Measurements from ENCODE around the gene ATG3.

The ATG3 gene

DNA sequence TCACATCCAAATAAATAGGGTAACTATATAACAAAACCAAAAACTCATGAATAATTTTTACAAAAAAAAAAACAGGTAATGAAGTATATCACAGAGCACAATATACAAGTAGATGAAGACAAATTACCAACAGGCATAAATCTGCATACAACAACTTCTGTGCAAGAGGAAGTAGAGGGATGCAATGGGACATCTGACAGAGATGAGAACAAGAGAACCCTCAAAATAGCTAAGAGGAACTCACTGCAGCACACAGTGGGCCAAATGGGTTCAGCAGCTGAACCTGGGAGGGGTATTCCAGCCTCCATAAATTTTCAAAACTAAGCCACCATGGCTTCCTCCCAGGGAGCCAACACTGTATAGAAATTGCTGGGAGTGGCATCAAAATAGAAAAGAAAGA is 52.9 kb downstream of the ATG3 start:
- no peaks in the 10 kb centered on the region for H3K79me2 ChIP-seq (ENCODE audit: insufficient read depth, low read length)
- no peaks in the 10 kb centered on the region for H3K9me3 ChIP-seq (ENCODE audit: insufficient read depth, low read depth, low read length)
- H3K27me3 ChIP-seq (ENCODE audit: insufficient read depth, low read length, poor library complexity, severe bottlenecking), result no peaks in the 10 kb centered on the region
- no peaks in the 10 kb centered on the region for H3F3A ChIP-seq (ENCODE audit: low read depth)
- no peak overlapping the region for H3K9ac ChIP-seq (ENCODE audit: low read depth, low read length, poor library complexity, severe bottlenecking)
- H3K4me3 ChIP-seq (ENCODE audit: low read length, poor library complexity, severe bottlenecking), result no peak overlapping the region
- H3K4me1 ChIP-seq (ENCODE audit: insufficient read depth, low read length, poor library complexity, severe bottlenecking), result no peaks in the 10 kb centered on the region
- no peak overlapping the region for H3K4me2 ChIP-seq (ENCODE audit: low read depth, low read length, poor library complexity, severe bottlenecking)
- H4K20me1 ChIP-seq (ENCODE audit: insufficient read depth, low read length, poor library complexity, severe bottlenecking), result no peaks in the 10 kb centered on the region
- H3K9me2 ChIP-seq (replicated peaks; ENCODE audit: low read depth, low read length), result no peaks in the 10 kb centered on the region
- TF ChIP-seq, protein P1, sequence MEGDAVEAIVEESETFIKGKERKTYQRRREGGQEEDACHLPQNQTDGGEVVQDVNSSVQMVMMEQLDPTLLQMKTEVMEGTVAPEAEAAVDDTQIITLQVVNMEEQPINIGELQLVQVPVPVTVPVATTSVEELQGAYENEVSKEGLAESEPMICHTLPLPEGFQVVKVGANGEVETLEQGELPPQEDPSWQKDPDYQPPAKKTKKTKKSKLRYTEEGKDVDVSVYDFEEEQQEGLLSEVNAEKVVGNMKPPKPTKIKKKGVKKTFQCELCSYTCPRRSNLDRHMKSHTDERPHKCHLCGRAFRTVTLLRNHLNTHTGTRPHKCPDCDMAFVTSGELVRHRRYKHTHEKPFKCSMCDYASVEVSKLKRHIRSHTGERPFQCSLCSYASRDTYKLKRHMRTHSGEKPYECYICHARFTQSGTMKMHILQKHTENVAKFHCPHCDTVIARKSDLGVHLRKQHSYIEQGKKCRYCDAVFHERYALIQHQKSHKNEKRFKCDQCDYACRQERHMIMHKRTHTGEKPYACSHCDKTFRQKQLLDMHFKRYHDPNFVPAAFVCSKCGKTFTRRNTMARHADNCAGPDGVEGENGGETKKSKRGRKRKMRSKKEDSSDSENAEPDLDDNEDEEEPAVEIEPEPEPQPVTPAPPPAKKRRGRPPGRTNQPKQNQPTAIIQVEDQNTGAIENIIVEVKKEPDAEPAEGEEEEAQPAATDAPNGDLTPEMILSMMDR (conservative IDR thresholded peaks at IDR 0.05; ENCODE audit: low read length), result no peak
- no peak for TF ChIP-seq EZH2phosphoT487 (IDR thresholded peaks at IDR 0.05; ENCODE audit: borderline replicate concordance)
- no peak overlapping the region for H2AFZ ChIP-seq (ENCODE audit: low read length)
- no peaks in the 10 kb centered on the region for H3K36me3 ChIP-seq (ENCODE audit: insufficient read depth, low read length)

DNA sequence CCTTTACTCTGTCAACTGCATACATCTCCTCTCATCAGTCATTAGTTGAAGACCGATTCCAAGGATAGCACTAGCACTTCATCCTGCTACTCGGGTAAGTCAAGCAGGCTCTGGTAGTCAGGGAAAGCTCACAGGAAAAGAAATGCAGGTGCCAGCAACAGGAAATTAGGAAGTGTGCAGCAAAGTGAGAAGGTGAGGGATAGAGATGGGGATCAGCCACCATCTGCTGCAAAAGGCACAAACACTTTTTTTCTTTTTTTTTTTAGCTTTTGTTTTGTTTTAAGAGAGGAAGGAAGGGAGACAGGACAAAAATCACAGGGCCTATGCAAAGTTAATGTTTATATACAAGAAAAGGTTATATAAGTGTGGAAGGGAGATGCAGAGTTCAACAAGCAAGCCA is 53.5 kb downstream of the ATG3 start:
- no peaks in the 10 kb centered on the region for H3K4me1 ChIP-seq (ENCODE audit: insufficient read depth, low read length, poor library complexity, severe bottlenecking)
- no peaks in the 10 kb centered on the region for H3K9me2 ChIP-seq (replicated peaks; ENCODE audit: low read depth, low read length)
- no peak for TF ChIP-seq EZH2phosphoT487 (IDR thresholded peaks at IDR 0.05; ENCODE audit: borderline replicate concordance)
- TF ChIP-seq, protein P1 (conservative IDR thresholded peaks at IDR 0.05; ENCODE audit: low read length), result no peak
- H3K36me3 ChIP-seq (ENCODE audit: insufficient read depth, low read length), result no peaks in the 10 kb centered on the region
- no peak overlapping the region for H2AFZ ChIP-seq (ENCODE audit: low read length)
- H3K9me3 ChIP-seq (ENCODE audit: insufficient read depth, low read depth, low read length), result no peaks in the 10 kb centered on the region
- no peak overlapping the region for H3K9ac ChIP-seq (ENCODE audit: low read depth, low read length, poor library complexity, severe bottlenecking)
- H3K27me3 ChIP-seq (ENCODE audit: insufficient read depth, low read length, poor library complexity, severe bottlenecking), result no peaks in the 10 kb centered on the region
- H3K79me2 ChIP-seq (ENCODE audit: insufficient read depth, low read length), result no peaks in the 10 kb centered on the region
- no peaks in the 10 kb centered on the region for H4K20me1 ChIP-seq (ENCODE audit: insufficient read depth, low read length, poor library complexity, severe bottlenecking)
- H3K4me2 ChIP-seq (ENCODE audit: low read depth, low read length, poor library complexity, severe bottlenecking), result no peak overlapping the region
- no peak overlapping the region for H3K4me3 ChIP-seq (ENCODE audit: low read length, poor library complexity, severe bottlenecking)
- no peaks in the 10 kb centered on the region for H3F3A ChIP-seq (ENCODE audit: low read depth)

DNA sequence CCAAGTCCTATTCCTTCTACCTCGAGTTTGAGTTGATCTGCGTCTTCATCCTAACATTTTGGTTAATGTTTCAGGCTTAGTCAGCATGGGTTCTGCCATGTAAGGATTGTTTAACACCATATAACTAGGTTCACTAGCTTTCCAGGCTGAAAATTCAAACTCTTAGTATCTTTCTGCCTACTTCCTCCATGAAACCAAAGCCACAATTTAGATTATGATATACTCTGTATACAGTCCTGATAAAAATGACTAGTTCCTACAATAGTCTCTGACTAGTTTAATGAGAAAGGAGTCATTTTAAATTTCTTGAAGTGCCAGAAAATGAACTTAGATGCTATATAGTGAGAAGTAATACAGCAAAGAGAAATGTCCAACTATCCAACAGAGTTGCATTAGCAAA is 55.9 kb downstream of the ATG3 start:
- Histone ChIP-seq H3K9me3 (ENCODE audit: insufficient read depth, low read depth, low read length) (no peaks in the 10 kb centered on the region), H3K36me3 (ENCODE audit: insufficient read depth, low read length) (no peaks in the 10 kb centered on the region), H4K20me1 (ENCODE audit: insufficient read depth, low read length, poor library complexity, severe bottlenecking) (no peaks in the 10 kb centered on the region), H3K9ac (ENCODE audit: low read depth, low read length, poor library complexity, severe bottlenecking) (no peak overlapping the region), H3F3A (ENCODE audit: low read depth) (no peaks in the 10 kb centered on the region), H3K4me2 (ENCODE audit: low read depth, low read length, poor library complexity, severe bottlenecking) (no peak overlapping the region), H3K9me2 (replicated peaks; ENCODE audit: low read depth, low read length) (no peaks in the 10 kb centered on the region), H3K79me2 (ENCODE audit: insufficient read depth, low read length) (no peaks in the 10 kb centered on the region), H2AFZ (ENCODE audit: low read length) (no peak overlapping the region), H3K4me1 (ENCODE audit: insufficient read depth, low read length, poor library complexity, severe bottlenecking) (no peaks in the 10 kb centered on the region), H3K27me3 (ENCODE audit: insufficient read depth, low read length, poor library complexity, severe bottlenecking) (no peaks in the 10 kb centered on the region), H3K4me3 (ENCODE audit: low read length, poor library complexity, severe bottlenecking) (no peak overlapping the region)
- TF ChIP-seq EZH2phosphoT487 (IDR thresholded peaks at IDR 0.05; ENCODE audit: borderline replicate concordance), result no peak
- TF ChIP-seq, protein P1 (conservative IDR thresholded peaks at IDR 0.05; ENCODE audit: low read length), result no peak

Measured in Loucy (cell line).